Panc1 (cell line): Measurements from ENCODE around the gene TXNIP. TPM values are rescaled to one million over a fixed set of nuclear protein-coding genes. Genes with fewer than 3 reads are reported as not detected.

Experiments
- ATAC-seq: fragments of 200-7000 bp; cut with Tn5 transposase; 2 replicates; pipeline ENCODE4 v1.9.1; 2020; ENCODE audit warnings: mild to moderate bottlenecking, moderate library complexity
- BruUV-seq: library from RNA; stranded (reverse); fragments of 400-500 nt; replicated peaks from 2 replicates; lab custom pipeline; 2021; lab: Mats Ljungman, UMichigan
- CTCF ChIA-PET: fragments of 300-600 bp; sonication (Branson Sonifier 250); formaldehyde crosslinking; loops from one replicate; lab custom pipeline; 2022; ENCODE audit warnings: antibody characterized with exemption; lab: Charles Lee
- POLR2A ChIA-PET: fragments of 300-600 bp; sonication (Branson Sonifier 250); formaldehyde crosslinking; loops from one replicate; lab custom pipeline; 2022; ENCODE audit warnings: antibody characterized with exemption; lab: Charles Lee
- DNase-seq: peaks from one replicate; pipeline ENCODE4 v3.0.0-alpha.2; 2010; ENCODE audit warnings: low read depth, low spot score
- H3K27ac ChIP-seq: 2 replicates; pipeline ENCODE4 v1.5.1; 2011; ENCODE audit warnings: mild to moderate bottlenecking, low read length, inconsistent platforms
- H3K27me3 ChIP-seq: fragments of 200-500 bp; sonication (Bioruptor generic); 2 replicates; pipeline ENCODE4 v1.6.0; 2014; ENCODE audit warnings: low read length, inconsistent platforms; ENCODE audit not compliant: control insufficient read depth, insufficient read depth
- H3K36me3 ChIP-seq: fragments of 200-500 bp; sonication (Bioruptor generic); 2 replicates; pipeline ENCODE4 v1.5.1; 2014; ENCODE audit warnings: inconsistent platforms, mild to moderate bottlenecking, low read length, moderate library complexity; ENCODE audit not compliant: control insufficient read depth, insufficient read depth
- H3K4me1 ChIP-seq: 2 replicates; pipeline ENCODE4 v1.5.1; 2011; ENCODE audit warnings: inconsistent platforms, mild to moderate bottlenecking, low read length, moderate library complexity; ENCODE audit not compliant: control insufficient read depth, insufficient read depth
- H3K4me3 ChIP-seq, 2 experiments: 2 replicates each; pipeline ENCODE4 v1.5.1; 2011 to 2012; ENCODE audit warnings: low read depth in 2 of 2, low read length in 2 of 2, mild to moderate bottlenecking in 2 of 2, inconsistent platforms in 1 of 2, moderate library complexity in 1 of 2
- H3K9me3 ChIP-seq: fragments of 200-500 bp; sonication (Bioruptor generic); 2 replicates; pipeline ENCODE4 v1.5.1; 2014; ENCODE audit warnings: low read depth, mild to moderate bottlenecking, inconsistent platforms, low read length, moderate library complexity; ENCODE audit not compliant: control insufficient read depth, insufficient read depth
- POLR2AphosphoS5 ChIP-seq: IDR thresholded peaks from 2 replicates; pipeline ENCODE4 v1.6.1; 2012; ENCODE audit warnings: mild to moderate bottlenecking, low read depth, low read length, moderate library complexity
- SIN3A ChIP-seq: IDR thresholded peaks from 2 replicates; pipeline ENCODE4 v1.6.1; 2012; ENCODE audit warnings: low read depth, mild to moderate bottlenecking, low read length, moderate library complexity, borderline replicate concordance; ENCODE audit not compliant: insufficient read depth
- TCF7L2 ChIP-seq: IDR thresholded peaks from 2 replicates; pipeline ENCODE4 v1.6.1; 2011; ENCODE audit warnings: mild to moderate bottlenecking, low read depth, low read length, inconsistent platforms
- in situ Hi-C: cut with HindIII; loops from 2 replicates; pipeline ENCODE4 v1.10.0; 2016; ENCODE audit warnings: low sequenced_read_pairs, low pct_unique_long_range_greater_than_20kb
- intact Hi-C: fragments of 100-400 bp; cut with micrococcal nuclease; formaldehyde crosslinking; loops from one replicate; pipeline ENCODE4 v1.10.0; 2022; ENCODE audit not compliant: unreplicated experiment
- total RNA-seq: library from RNA; stranded (reverse); gene quantifications from one replicate; pipeline ENCODE4 v1.2.1, GENCODE V29; 2021; ENCODE audit not compliant: unreplicated experiment
- TF ChIP-seq, protein P1 (sequence below): fragments of 450-650 bp; IDR thresholded peaks from 2 replicates; pipeline ENCODE4 v1.5.1; 2017; ENCODE audit warnings: mild to moderate bottlenecking
- TF ChIP-seq, protein P2 (sequence below), 2 experiments: IDR thresholded peaks; 2 replicates each; pipeline ENCODE4 v1.6.1; 2011 to 2012; ENCODE audit warnings: low read depth in 2 of 2, control low read depth in 1 of 2, low read length in 1 of 2, mild to moderate bottlenecking in 1 of 2, moderate library complexity in 1 of 2; ENCODE audit not compliant: insufficient read depth in 1 of 2

Gene TXNIP
- total RNA-seq, 1 experiment from 2014 or later = 15.2 TPM

DNA sequence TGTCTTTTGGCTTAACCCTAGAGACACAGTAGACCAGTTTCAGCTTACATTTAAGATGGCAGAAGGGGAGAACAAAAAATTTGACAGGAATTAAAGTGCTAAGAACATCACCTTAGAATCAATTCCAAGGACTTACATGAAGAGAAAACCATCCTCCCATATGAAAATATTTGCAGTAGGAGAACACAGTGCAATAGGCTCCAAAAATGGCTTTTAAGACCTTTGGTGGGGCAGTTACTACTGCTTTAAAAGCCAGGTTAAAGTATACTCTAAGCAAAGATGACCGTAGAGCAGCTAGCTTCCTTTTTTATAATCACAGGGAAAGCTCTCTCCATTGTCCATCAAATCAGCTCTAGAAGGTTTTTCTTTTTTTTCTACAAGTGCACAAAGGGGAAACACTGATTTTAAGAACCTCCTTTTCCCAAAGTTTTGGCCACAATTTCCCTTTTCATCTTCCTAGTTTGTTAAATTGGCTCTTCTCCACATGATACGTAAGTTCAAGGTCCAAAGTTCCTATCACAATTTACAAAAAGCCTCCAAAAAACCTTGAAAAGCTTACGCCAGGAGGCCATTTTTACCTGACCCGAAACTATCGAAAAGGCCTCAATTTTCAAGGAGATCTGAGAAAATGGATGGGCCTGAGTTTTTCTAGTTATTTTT lies 3.3 kb downstream of the TXNIP start:
- Histone ChIP-seq H3K4me1 (peaks cover 12% of the 10 kb centered on the region), H3K4me3 (no peak overlapping the region), H3K36me3 (peaks cover 2% of the 10 kb centered on the region; the same call in 1 of the 2 replicates), H3K9me3 (no peaks in the 10 kb centered on the region), H3K27me3 (no peaks in the 10 kb centered on the region; the same call in 1 of the 2 replicates), H3K27ac (no peak overlapping the region)
- POLR2A ChIA-PET = no interaction called here
- ATAC-seq = no peak
- DNase-seq = no peak
- CTCF ChIA-PET = no interaction called here
- no peak for TF ChIP-seq POLR2AphosphoS5
- no peak for TF ChIP-seq SIN3A
- no peak for TF ChIP-seq TCF7L2
- TF ChIP-seq, protein P1, sequence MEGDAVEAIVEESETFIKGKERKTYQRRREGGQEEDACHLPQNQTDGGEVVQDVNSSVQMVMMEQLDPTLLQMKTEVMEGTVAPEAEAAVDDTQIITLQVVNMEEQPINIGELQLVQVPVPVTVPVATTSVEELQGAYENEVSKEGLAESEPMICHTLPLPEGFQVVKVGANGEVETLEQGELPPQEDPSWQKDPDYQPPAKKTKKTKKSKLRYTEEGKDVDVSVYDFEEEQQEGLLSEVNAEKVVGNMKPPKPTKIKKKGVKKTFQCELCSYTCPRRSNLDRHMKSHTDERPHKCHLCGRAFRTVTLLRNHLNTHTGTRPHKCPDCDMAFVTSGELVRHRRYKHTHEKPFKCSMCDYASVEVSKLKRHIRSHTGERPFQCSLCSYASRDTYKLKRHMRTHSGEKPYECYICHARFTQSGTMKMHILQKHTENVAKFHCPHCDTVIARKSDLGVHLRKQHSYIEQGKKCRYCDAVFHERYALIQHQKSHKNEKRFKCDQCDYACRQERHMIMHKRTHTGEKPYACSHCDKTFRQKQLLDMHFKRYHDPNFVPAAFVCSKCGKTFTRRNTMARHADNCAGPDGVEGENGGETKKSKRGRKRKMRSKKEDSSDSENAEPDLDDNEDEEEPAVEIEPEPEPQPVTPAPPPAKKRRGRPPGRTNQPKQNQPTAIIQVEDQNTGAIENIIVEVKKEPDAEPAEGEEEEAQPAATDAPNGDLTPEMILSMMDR = no peak
- TF ChIP-seq, protein P2, sequence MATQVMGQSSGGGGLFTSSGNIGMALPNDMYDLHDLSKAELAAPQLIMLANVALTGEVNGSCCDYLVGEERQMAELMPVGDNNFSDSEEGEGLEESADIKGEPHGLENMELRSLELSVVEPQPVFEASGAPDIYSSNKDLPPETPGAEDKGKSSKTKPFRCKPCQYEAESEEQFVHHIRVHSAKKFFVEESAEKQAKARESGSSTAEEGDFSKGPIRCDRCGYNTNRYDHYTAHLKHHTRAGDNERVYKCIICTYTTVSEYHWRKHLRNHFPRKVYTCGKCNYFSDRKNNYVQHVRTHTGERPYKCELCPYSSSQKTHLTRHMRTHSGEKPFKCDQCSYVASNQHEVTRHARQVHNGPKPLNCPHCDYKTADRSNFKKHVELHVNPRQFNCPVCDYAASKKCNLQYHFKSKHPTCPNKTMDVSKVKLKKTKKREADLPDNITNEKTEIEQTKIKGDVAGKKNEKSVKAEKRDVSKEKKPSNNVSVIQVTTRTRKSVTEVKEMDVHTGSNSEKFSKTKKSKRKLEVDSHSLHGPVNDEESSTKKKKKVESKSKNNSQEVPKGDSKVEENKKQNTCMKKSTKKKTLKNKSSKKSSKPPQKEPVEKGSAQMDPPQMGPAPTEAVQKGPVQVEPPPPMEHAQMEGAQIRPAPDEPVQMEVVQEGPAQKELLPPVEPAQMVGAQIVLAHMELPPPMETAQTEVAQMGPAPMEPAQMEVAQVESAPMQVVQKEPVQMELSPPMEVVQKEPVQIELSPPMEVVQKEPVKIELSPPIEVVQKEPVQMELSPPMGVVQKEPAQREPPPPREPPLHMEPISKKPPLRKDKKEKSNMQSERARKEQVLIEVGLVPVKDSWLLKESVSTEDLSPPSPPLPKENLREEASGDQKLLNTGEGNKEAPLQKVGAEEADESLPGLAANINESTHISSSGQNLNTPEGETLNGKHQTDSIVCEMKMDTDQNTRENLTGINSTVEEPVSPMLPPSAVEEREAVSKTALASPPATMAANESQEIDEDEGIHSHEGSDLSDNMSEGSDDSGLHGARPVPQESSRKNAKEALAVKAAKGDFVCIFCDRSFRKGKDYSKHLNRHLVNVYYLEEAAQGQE (IDR thresholded peaks at IDR 0.05; ENCODE audit: insufficient read depth in 1 of 2, low read depth in 2 of 2, low read length in 1 of 2) = no peak
- intact Hi-C loops (no loop called here), in situ Hi-C loops (no loop called here)
- no TSS peak for BruUV-seq

DNA sequence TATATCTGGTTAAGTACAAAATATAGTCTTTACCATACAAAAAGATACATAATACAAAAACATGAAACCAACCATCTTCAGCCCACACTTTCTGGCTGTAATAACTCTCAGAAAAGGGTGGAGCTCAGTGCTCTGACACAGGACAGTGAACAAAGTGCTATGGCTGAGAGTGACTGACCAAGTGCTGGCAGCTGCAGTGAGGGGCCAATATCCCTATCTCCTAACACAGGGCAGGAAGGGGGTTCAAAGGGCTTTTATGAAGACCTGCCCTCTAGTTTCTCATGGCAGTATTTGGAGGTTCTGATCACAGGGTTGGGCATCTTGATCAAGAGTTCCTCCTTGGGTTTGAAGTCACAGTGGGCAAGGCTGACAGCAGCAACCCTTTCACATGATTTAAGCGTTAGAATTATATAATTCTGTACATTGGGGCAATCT lies 3.9 kb downstream of the TXNIP start:
- in situ Hi-C loops (no loop called here), intact Hi-C loops (no loop called here)
- BruUV-seq = no TSS peak
- CTCF ChIA-PET = no interaction called here
- no peak for TF ChIP-seq SIN3A
- TF ChIP-seq, protein P1 = no peak
- TF ChIP-seq POLR2AphosphoS5 = no peak
- TF ChIP-seq, protein P2 (IDR thresholded peaks at IDR 0.05; ENCODE audit: insufficient read depth in 1 of 2, low read depth in 2 of 2, low read length in 1 of 2) = no peak
- TF ChIP-seq TCF7L2 = no peak
- Histone ChIP-seq H3K9me3 (no peaks in the 10 kb centered on the region), H3K4me1 (peaks cover 12% of the 10 kb centered on the region), H3K27ac (no peak overlapping the region), H3K27me3 (no peaks in the 10 kb centered on the region; the same call in 1 of the 2 replicates), H3K36me3 (peaks cover 2% of the 10 kb centered on the region; the same call in 1 of the 2 replicates), H3K4me3 (no peak overlapping the region)
- DNase-seq (no peak), ATAC-seq (no peak)
- POLR2A ChIA-PET = no interaction called here
